B cell (primary cell): ENCODE results near the gene ZCCHC3. TPM values are rescaled to one million over a fixed set of nuclear protein-coding genes. Genes with fewer than 3 reads are reported as not detected.

Experiments
- ATAC-seq: fragments of 200-7000 bp; cut with Tn5 transposase; one replicate; pipeline ENCODE4 v1.10.0; 2021; ENCODE audit warnings: low read depth, mild to moderate bottlenecking, moderate number of reproducible peaks, moderate library complexity
- CTCF ChIA-PET: fragments of 350-600 bp; sonication (Branson Sonifier 250); formaldehyde crosslinking; loops from one replicate; lab custom pipeline; 2021; ENCODE audit warnings: antibody characterized with exemption, inconsistent platforms; lab: Charles Lee
- POLR2A ChIA-PET: fragments of 350-600 bp; sonication (Branson Sonifier 250); formaldehyde crosslinking; loops from one replicate; lab custom pipeline; 2021; ENCODE audit warnings: antibody characterized with exemption; lab: Charles Lee
- DNase-seq: peaks from one replicate; pipeline ENCODE4 v3.0.0; 2013
- H2AFZ ChIP-seq: 2 replicates; pipeline ENCODE4 v1.6.1; 2012; ENCODE audit warnings: mild to moderate bottlenecking, low read depth, low read length; ENCODE audit not compliant: insufficient read depth, poor library complexity, severe bottlenecking
- H3K27ac ChIP-seq, 2 donors: 1 replicate in 1 of 2; 2 replicates in 1 of 2; pipeline ENCODE4 v1.5.1; 2012 to 2013; ENCODE audit warnings: low read length in 2 of 2, mild to moderate bottlenecking in 2 of 2, moderate library complexity in 1 of 2
- H3K27me3 ChIP-seq, 4 experiments: fragments of 200-600 bp in 1 of 4; sonication (generic) in 1 of 4; replicated peaks in 1 of 4; 1 replicate in 2 of 4; 2 replicates in 2 of 4; pipeline versions ENCODE4 v1.6.1 to v1.7.0; 2013 to 2016; ENCODE audit warnings: low read length in 3 of 4, mild to moderate bottlenecking in 2 of 4, mixed read lengths in 1 of 4, moderate library complexity in 1 of 4; ENCODE audit not compliant: insufficient read depth in 4 of 4, control insufficient read depth in 3 of 4; ENCODE audit errors: control extremely low read depth in 1 of 4
- H3K36me3 ChIP-seq, 2 experiments: replicated peaks in 1 of 2; 1 replicate in 1 of 2; 2 replicates in 1 of 2; pipeline versions ENCODE4 v1.6.1 to v1.7.1; 2013; ENCODE audit warnings: low read length in 1 of 2; ENCODE audit not compliant: insufficient read depth in 2 of 2, control insufficient read depth in 1 of 2; ENCODE audit errors: control extremely low read depth in 1 of 2, extremely low read depth in 1 of 2
- H3K4me1 ChIP-seq, 2 donors: fragments of 200-600 bp in 1 of 2; sonication (generic) in 1 of 2; 1 replicate in 1 of 2; 2 replicates in 1 of 2; pipeline versions ENCODE4 v1.5.1 to v1.6.1; 2013 to 2017; ENCODE audit warnings: low read length in 2 of 2; ENCODE audit not compliant: control insufficient read depth in 2 of 2, insufficient read depth in 2 of 2
- H3K4me2 ChIP-seq: replicated peaks from 2 replicates; pipeline ENCODE3; 2012; ENCODE audit warnings: mild to moderate bottlenecking, low read depth, low read length; ENCODE audit not compliant: poor library complexity, severe bottlenecking
- H3K4me3 ChIP-seq, 5 experiments: fragments of 200-600 bp in 1 of 5; sonication (generic) in 1 of 5; 1 replicate in 3 of 5; 2 replicates in 2 of 5; pipeline versions ENCODE4 v1.5.1 to v1.7.0; 2011 to 2016; ENCODE audit warnings: low read length in 4 of 5, mild to moderate bottlenecking in 4 of 5, low read depth in 2 of 5, control low read depth in 1 of 5, moderate library complexity in 1 of 5; ENCODE audit not compliant: insufficient read depth in 1 of 5; ENCODE audit errors: control extremely low read depth in 1 of 5, extremely low read depth in 1 of 5
- H3K79me2 ChIP-seq: fragments of 200-600 bp; sonication (generic); one replicate; pipeline ENCODE4 v1.6.0; 2016; ENCODE audit warnings: low read length; ENCODE audit not compliant: control insufficient read depth, insufficient read depth
- H3K9ac ChIP-seq: fragments of 200-600 bp; sonication (generic); 2 replicates; pipeline ENCODE4 v1.6.1; 2017; ENCODE audit warnings: mild to moderate bottlenecking, low read length, moderate library complexity
- H3K9me3 ChIP-seq, 3 donors: one replicate each; pipeline versions ENCODE4 v1.6.1 to v1.7.1; 2013; ENCODE audit warnings: low read length in 2 of 3; ENCODE audit not compliant: control insufficient read depth in 2 of 3, insufficient read depth in 1 of 3; ENCODE audit errors: control extremely low read depth in 1 of 3
- H4K20me1 ChIP-seq: 2 replicates; pipeline ENCODE4 v1.6.0; 2012; ENCODE audit warnings: mild to moderate bottlenecking, low read length; ENCODE audit not compliant: insufficient read depth, control insufficient read depth, poor library complexity, severe bottlenecking
- H3K27ac Mint-ChIP-seq: one replicate; pipeline ENCODE4 v1.8.0; 2021; ENCODE audit warnings: mixed read lengths
- H3K27me3 Mint-ChIP-seq: one replicate; pipeline ENCODE4 v1.8.0; 2021; ENCODE audit warnings: mixed read lengths
- H3K4me1 Mint-ChIP-seq: one replicate; pipeline ENCODE4 v1.8.0; 2021; ENCODE audit warnings: mixed read lengths
- H3K4me3 Mint-ChIP-seq: one replicate; pipeline ENCODE4 v1.8.0; 2021; ENCODE audit warnings: mixed read lengths
- H3K9me3 Mint-ChIP-seq: one replicate; pipeline ENCODE4 v1.8.0; 2022; ENCODE audit warnings: mixed read lengths; ENCODE audit not compliant: insufficient read depth
- CTCF ChIP-seq: fragments of 200-600 bp; IDR thresholded peaks from one replicate; pipeline ENCODE4 v1.8.0; 2022; ENCODE audit warnings: antibody characterized with exemption, mild to moderate bottlenecking
- EZH2 ChIP-seq: IDR thresholded peaks from 2 replicates; pipeline ENCODE4 v1.6.1; 2012; ENCODE audit warnings: borderline replicate concordance, low read depth, mild to moderate bottlenecking, moderate library complexity, low read length; ENCODE audit not compliant: insufficient read depth, poor library complexity, severe bottlenecking
- WGBS: methylation state at CpG from one replicate; pipeline ENCODE4 v1.1.5; 2013; ENCODE audit warnings: missing lambda C conversion rate; ENCODE audit not compliant: insufficient coverage; 5-methylcytosine and 5-hydroxymethylcytosine counted together
- intact Hi-C: fragments of 100-400 bp; cut with micrococcal nuclease; formaldehyde crosslinking; loops from one replicate; pipeline ENCODE4 v1.10.0; 2022
- polyA plus RNA-seq: library from polyadenylated mRNA; depleted of rRNA; stranded (reverse); fragments of >200 nt; gene quantifications from 2 replicates; pipeline ENCODE4 v1.2.3, GENCODE V29; 2012
- total RNA-seq, 2 donors: library from RNA; stranded (reverse); fragments of 120-200 nt in 1 of 2; gene quantifications; 1 replicate in 1 of 2; 2 replicates in 1 of 2; pipeline versions ENCODE4 v1.2.3 to v1.2.4, GENCODE V29; 2013 to 2022

ZCCHC3 gene
- total and polyA plus RNA-seq, 2 donors (not counting 1 experiment from before 2014, with no cell fraction given) = 12.8 to 35.7 TPM

GRCh38 chr20:310645-311044 lies 13.3 kb downstream of the ZCCHC3 start:
- ATAC-seq = no peak
- H3K4me3 Mint-ChIP-seq = peak overlapping the region; percentile 92
- peak overlapping the region; percentile 89 for H3K27ac Mint-ChIP-seq
- H3K9me3 ChIP-seq = peaks cover 0 to 4% (median 0%) of the 10 kb centered on the region in 3 donors
- peak overlapping the region; percentile 82 for H2AFZ ChIP-seq
- H3K4me1 Mint-ChIP-seq = peaks cover 16% of the 10 kb centered on the region
- no peaks in the 10 kb centered on the region for H3K27me3 ChIP-seq
- no peaks in the 10 kb centered on the region for H3K27me3 Mint-ChIP-seq
- POLR2A ChIA-PET = interaction anchor here (2.3 kb wide), 1 partner anchor 13 kb away, joined by 7 read pairs; no protein-coding TSS in a partner anchor
- WGBS = 0% methylated on average over 5 of the region's 7 CpGs
- H3K4me1 ChIP-seq = peaks cover 10 to 13% of the 10 kb centered on the region in 2 donors
- no peaks in the 10 kb centered on the region for H4K20me1 ChIP-seq
- H3K79me2 ChIP-seq = no peaks in the 10 kb centered on the region
- no peaks in the 10 kb centered on the region for H3K9me3 Mint-ChIP-seq
- intact Hi-C loops = loop anchor here (1.0 kb wide), 3 partner anchors 12 to 20 kb away; partner anchors contain the start of gene C20orf96
- CTCF ChIA-PET = interaction anchor here (1.0 to 3.0 kb wide), 4 partner anchors 12 to 44 kb away, joined by 3 to 17 read pairs (median 8); no protein-coding TSS in a partner anchor
- H3K4me3 ChIP-seq = peak overlapping the region in 4 of 5 experiments; percentile 35 to 62 (median 44)
- H3K9ac ChIP-seq = peak overlapping the region; percentile 58
- no peak overlapping the region for H3K27ac ChIP-seq
- TF ChIP-seq CTCF = no peak
- no peak for TF ChIP-seq EZH2
- DNase-seq = no peak
- H3K36me3 ChIP-seq = no peaks in the 10 kb centered on the region
- peak overlapping the region; percentile 79 for H3K4me2 ChIP-seq

GRCh38 chr20:311609-312008 lies 14.2 kb downstream of the ZCCHC3 start:
- H3K4me3 Mint-ChIP-seq = peak overlapping the region; percentile 42
- H3K4me1 Mint-ChIP-seq = peaks cover 16% of the 10 kb centered on the region
- Histone ChIP-seq H2AFZ (no peak overlapping the region), H3K79me2 (no peaks in the 10 kb centered on the region), H3K4me3 (no peak overlapping the region), H3K27me3 (no peaks in the 10 kb centered on the region), H3K9me3 (peaks cover 0 to 4% (median 0%) of the 10 kb centered on the region in 3 donors), H3K27ac (no peak overlapping the region), H3K36me3 (no peaks in the 10 kb centered on the region), H3K9ac (no peak overlapping the region), H3K4me2 (no peak overlapping the region), H3K4me1 (peaks cover 10 to 13% of the 10 kb centered on the region in 2 donors), H4K20me1 (no peaks in the 10 kb centered on the region)
- DNase-seq = no peak
- no peaks in the 10 kb centered on the region for H3K27me3 Mint-ChIP-seq
- intact Hi-C loops = no loop called here
- ChIA-PET POLR2A (no interaction called here), CTCF (interaction anchor here (0.9 to 1.3 kb wide), 2 partner anchors 11 to 13 kb away, joined by 3 to 4 read pairs; no protein-coding TSS in a partner anchor)
- H3K27ac Mint-ChIP-seq = no peak overlapping the region
- no peak for ATAC-seq
- TF ChIP-seq CTCF (no peak), EZH2 (no peak)
- no peaks in the 10 kb centered on the region for H3K9me3 Mint-ChIP-seq
- WGBS = 99% methylated on average over 6 of the region's 7 CpGs
